K562 (cell line): ENCODE measurements around the gene RXRA. TPM values are rescaled to one million over a fixed set of nuclear protein-coding genes. Genes with fewer than 3 reads are reported as not detected.

Experiments used
- ATAC-seq: fragments of 200-7000 bp; cut with Tn5 transposase; 3 replicates; pipeline ENCODE4 v1.9.1; 2020; ENCODE audit warnings: moderate library complexity
- BruUV-seq: library from RNA; stranded (reverse); fragments of 400-500 nt; replicated peaks from 2 replicates; lab custom pipeline; 2021; lab: Mats Ljungman, UMichigan
- CTCF ChIA-PET: fragments of 300-600 bp; formaldehyde crosslinking; extraction: SDS; loops from one replicate; lab custom pipeline; 2021; ENCODE audit warnings: low intra/inter-chr PET ratio; lab: Yijun Ruan, JAX
- POLR2A ChIA-PET: fragments of 300-600, 350-650 bp; sonication (Branson Sonifier 250); formaldehyde crosslinking; extraction: SDS; loops from one replicate; lab custom pipeline; 2021; ENCODE audit warnings: antibody characterized with exemption, inconsistent platforms; lab: Yijun Ruan, JAX
- DNase-seq, 4 experiments: peaks; one replicate each; pipeline versions ENCODE4 v3.0.0 to v3.0.0-alpha.2; 2011 to 2018; ENCODE audit warnings: low spot score in 3 of 4, mixed read lengths in 3 of 4; ENCODE audit errors: extremely low read depth in 1 of 4
- FAIRE-seq: peaks from 2 replicates; lab custom pipeline; 2011; peaks lifted over from hg19 to GRCh38; lab: Jason Lieb, UNC
- H2AFZ ChIP-seq: 2 replicates; pipeline ENCODE4 v1.6.0; 2011; ENCODE audit warnings: low read depth, low read length, control low read depth, inconsistent platforms
- H3K27ac ChIP-seq: fragments of 200-600 bp; 3 replicates; pipeline ENCODE4 v1.8.0; 2011; ENCODE audit warnings: low read depth, mild to moderate bottlenecking, control low read depth, inconsistent platforms, low read length, moderate library complexity, mixed read lengths; ENCODE audit errors: extremely low read depth
- H3K27me3 ChIP-seq, 2 experiments: fragments of 300-600 bp in 1 of 2; 2 replicates in 1 of 2; 3 replicates in 1 of 2; pipeline versions ENCODE4 v1.6.0 to v1.8.0; 2011; ENCODE audit warnings: inconsistent platforms in 2 of 2, low read length in 2 of 2, mild to moderate bottlenecking in 1 of 2, mixed read lengths in 1 of 2, moderate library complexity in 1 of 2; ENCODE audit not compliant: control insufficient read depth in 2 of 2, insufficient read depth in 2 of 2
- H3K36me3 ChIP-seq: fragments of 300-600 bp; 3 replicates; pipeline ENCODE4 v1.8.0; 2011; ENCODE audit warnings: mild to moderate bottlenecking, low read length, inconsistent platforms; ENCODE audit not compliant: control insufficient read depth, insufficient read depth
- H3K4me1 ChIP-seq, 2 experiments: fragments of 200-600 bp in 1 of 2; replicated peaks in 1 of 2; 2 replicates in 1 of 2; 3 replicates in 1 of 2; pipeline versions ENCODE4 v1.5.1 to v1.8.0; 2011; ENCODE audit warnings: inconsistent platforms in 2 of 2, low read length in 2 of 2, mild to moderate bottlenecking in 1 of 2, mixed read lengths in 1 of 2, moderate library complexity in 1 of 2; ENCODE audit not compliant: control insufficient read depth in 2 of 2, insufficient read depth in 2 of 2
- H3K4me2 ChIP-seq: 2 replicates; pipeline ENCODE4 v1.6.1; 2011; ENCODE audit warnings: low read length, control low read depth, inconsistent platforms, mixed read lengths; ENCODE audit not compliant: insufficient read depth
- H3K4me3 ChIP-seq: fragments of 200-600 bp; sonication (generic), shearing (Covaris generic); 2 replicates; pipeline ENCODE4 v1.5.1; 2016; ENCODE audit warnings: control low read depth, inconsistent platforms
- H3K79me2 ChIP-seq: fragments of 200-600 bp; 3 replicates; pipeline ENCODE4 v1.8.0; 2011; ENCODE audit warnings: low read length, inconsistent platforms; ENCODE audit not compliant: control insufficient read depth, insufficient read depth
- H3K9ac ChIP-seq, 2 experiments: 2 replicates each; pipeline versions ENCODE4 v1.6.0 to v1.6.1; 2011; ENCODE audit warnings: low read depth in 2 of 2, low read length in 2 of 2, control low read depth in 1 of 2, inconsistent platforms in 1 of 2, mild to moderate bottlenecking in 1 of 2, mixed read lengths in 1 of 2; ENCODE audit not compliant: insufficient read depth in 1 of 2
- H3K9me1 ChIP-seq: one replicate; pipeline ENCODE4 v1.6.0; 2011; ENCODE audit warnings: inconsistent platforms, mild to moderate bottlenecking, low read length, moderate library complexity; ENCODE audit not compliant: control insufficient read depth, insufficient read depth
- H3K9me3 ChIP-seq: replicated peaks from 2 replicates; pipeline ENCODE4 v1.5.1; 2011; ENCODE audit warnings: low read depth, low read length, inconsistent platforms; ENCODE audit not compliant: control insufficient read depth, insufficient read depth
- H4K20me1 ChIP-seq: replicated peaks from 2 replicates; pipeline ENCODE4 v1.6.1; 2011; ENCODE audit warnings: low read length, inconsistent platforms, mixed read lengths; ENCODE audit not compliant: control insufficient read depth, insufficient read depth
- CBFA2T2 ChIP-seq: fragments of 450-650 bp; conservative IDR thresholded peaks from 2 replicates; pipeline ENCODE4 v1.6.1; 2017; ENCODE audit warnings: mild to moderate bottlenecking
- E2F3 ChIP-seq: fragments of 250-450 bp; sonication (Bioruptor Pico); IDR thresholded peaks from 2 replicates; pipeline ENCODE4 v1.4.0; 2020; ENCODE audit warnings: mild to moderate bottlenecking
- IRF2 ChIP-seq: sonication (generic); formaldehyde crosslinking; IDR thresholded peaks from 2 replicates; pipeline ENCODE4 v1.8.1; 2022; ENCODE audit warnings: mild to moderate bottlenecking, missing genetic modification reagents
- L3MBTL2 ChIP-seq: fragments of 450-650 bp; IDR thresholded peaks from 2 replicates; pipeline ENCODE4 v1.6.1; 2016; ENCODE audit warnings: mild to moderate bottlenecking, moderate library complexity
- MED1 ChIP-seq: sonication (generic); formaldehyde crosslinking; IDR thresholded peaks from 2 replicates; pipeline ENCODE4 v1.8.1; 2023; ENCODE audit warnings: missing genetic modification reagents, borderline replicate concordance
- NCOA4 ChIP-seq: fragments of 450-650 bp; IDR thresholded peaks from 2 replicates; pipeline ENCODE4 v1.6.1; 2018; ENCODE audit warnings: mild to moderate bottlenecking; ENCODE audit not compliant: partially characterized antibody
- TSC22D4 ChIP-seq: fragments of 450-650 bp; IDR thresholded peaks from 2 replicates; pipeline ENCODE4 v1.6.1; 2016; ENCODE audit warnings: missing genetic modification characterization, missing biosample characterization, control low read depth
- ZC3H4 ChIP-seq: sonication (generic); formaldehyde crosslinking; IDR thresholded peaks from 2 replicates; pipeline ENCODE4 v1.9.0; 2021; ENCODE audit warnings: missing genetic modification reagents, borderline replicate concordance
- ZFP1 ChIP-seq: fragments of 450-650 bp; formaldehyde crosslinking; IDR thresholded peaks from 2 replicates; pipeline ENCODE4 v1.4.0; 2020; ENCODE audit warnings: mild to moderate bottlenecking, mixed read lengths
- ZNF696 ChIP-seq: fragments of 250-450 bp; sonication (Bioruptor Pico); conservative IDR thresholded peaks from 2 replicates; pipeline ENCODE4 v1.4.0; 2020; ENCODE audit warnings: mild to moderate bottlenecking, moderate library complexity
- WGBS: fragments of 100-300 bp; shearing (Covaris generic); methylation state at CpG from one replicate; pipeline ENCODE4 v1.1.6; 2016; ENCODE audit warnings: low coverage, mixed read lengths; ENCODE audit not compliant: insufficient coverage; ENCODE audit errors: missing lambda C conversion rate; 5-methylcytosine and 5-hydroxymethylcytosine counted together
- in situ Hi-C: fragments of 300-500 bp; cut with MboI; formaldehyde crosslinking; loops from 4 replicates; pipeline ENCODE4 v1.15.0; 2018; ENCODE audit warnings: inconsistent platforms, mixed read lengths
- intact Hi-C: fragments of 100-400 bp; cut with micrococcal nuclease; formaldehyde crosslinking; loops from 2 replicates; pipeline ENCODE4 v1.14.2; 2022
- polyA plus RNA-seq, 8 experiments: library from polyadenylated mRNA; depleted of rRNA in 4 of 8; stranded (reverse) in 5 of 8; unstranded in 3 of 8; fragments of >200 nt; fragmentation: Nextera tagmentation in 2 of 8; fragmentation: Illumina TruSeq in 1 of 8; extraction: Ambion mirVana in 2 of 8; extraction: Trizol in 1 of 8; gene quantifications; 2 replicates each; pipeline versions ENCODE4 v1.2.1 to v1.2.3, GENCODE V29; 2011 to 2014; ENCODE audit warnings: inconsistent platforms in 1 of 8, missing spikeins in 1 of 8
- total RNA-seq, 7 experiments: library from RNA; depleted of rRNA in 6 of 7; stranded (reverse); fragments of >200 nt in 6 of 7; fragmentation: Illumina TruSeq in 2 of 7; extraction: Trizol in 2 of 7; gene quantifications; 2 replicates each; pipeline versions ENCODE4 v1.2.1 to v1.2.3, GENCODE V29; 2011 to 2021; ENCODE audit warnings: low replicate concordance in 1 of 7
- TF ChIP-seq, protein P1 (sequence below): fragments of 450-650 bp; IDR thresholded peaks from 2 replicates; pipeline ENCODE4 v1.6.1; 2017; ENCODE audit warnings: antibody characterized with exemption, mild to moderate bottlenecking
- TF ChIP-seq, protein P2 (sequence below): sonication (generic); formaldehyde crosslinking; IDR thresholded peaks from 2 replicates; pipeline ENCODE4 v1.9.0; 2022; ENCODE audit warnings: mild to moderate bottlenecking, missing genetic modification reagents
- TF ChIP-seq, protein P3 (sequence below): fragments of 450-650 bp; formaldehyde crosslinking; IDR thresholded peaks from 2 replicates; pipeline ENCODE4 v1.4.0; 2022; ENCODE audit warnings: missing genetic modification characterization
- TF ChIP-seq, protein P4 (sequence below): fragments of 450-650 bp; formaldehyde crosslinking; IDR thresholded peaks from 2 replicates; pipeline ENCODE4 v1.4.0; 2020; ENCODE audit warnings: mild to moderate bottlenecking, mixed read lengths

Gene RXRA
- total and polyA plus RNA-seq, 9 of the 15 experiments (the other 6 are each of a cell fraction or from before 2014, with no cell fraction given) = 0.35 to 23.6 (median 4.6) TPM

DNA sequence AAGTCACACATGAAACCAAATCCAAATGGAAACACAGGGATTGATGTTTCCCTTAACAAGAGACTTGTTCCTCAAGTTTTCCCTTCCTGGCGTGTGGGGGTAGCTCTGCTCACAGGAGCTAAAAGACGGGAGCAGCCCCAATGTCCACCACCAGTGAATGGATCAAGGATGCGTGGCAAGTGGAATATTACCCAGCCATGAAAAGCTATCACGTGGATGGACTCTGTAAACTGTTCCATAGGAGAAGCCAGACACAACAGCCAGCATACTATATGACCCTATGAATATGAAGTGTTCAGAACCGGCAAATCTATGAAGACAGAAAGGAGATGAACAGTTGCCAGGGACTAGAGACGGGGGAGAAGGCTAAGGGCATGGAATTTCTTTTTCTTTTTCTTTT is 28.3 kb upstream of the RXRA start (continued):
- no peak for TF ChIP-seq ZNF696 (CRISPR knock-in tag)
- TF ChIP-seq E2F3 = no peak

DNA sequence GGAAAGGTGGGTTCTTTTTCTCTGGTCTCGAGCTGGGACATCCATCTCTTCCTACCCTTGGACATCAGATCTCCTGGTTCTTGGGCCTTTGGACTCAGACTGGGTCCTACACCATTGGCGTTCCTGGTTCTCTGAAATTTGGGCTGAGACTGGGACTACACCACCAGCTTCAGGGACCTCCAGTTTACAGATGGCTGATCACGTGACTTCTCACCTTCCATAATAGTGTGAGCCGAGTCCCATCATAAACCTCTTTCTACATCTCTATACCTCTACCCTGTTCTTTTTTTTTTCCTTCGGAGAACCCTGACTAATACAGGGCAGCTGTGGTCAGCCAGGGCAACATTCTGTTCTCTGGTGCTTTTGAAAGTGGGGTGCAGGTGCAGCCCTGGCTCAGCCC is 27.2 kb upstream of the RXRA start:
- Histone ChIP-seq H3K36me3 (no peaks in the 10 kb centered on the region), H3K4me2 (no peak overlapping the region), H3K9ac (no peak overlapping the region), H3K27me3 (peaks cover 32 to 74% of the 10 kb centered on the region in 2 experiments), H2AFZ (no peak overlapping the region), H3K79me2 (no peaks in the 10 kb centered on the region), H4K20me1 (peaks cover 20% of the 10 kb centered on the region), H3K27ac (no peak overlapping the region), H3K4me3 (no peak overlapping the region), H3K9me3 (no peaks in the 10 kb centered on the region), H3K9me1 (no peaks in the 10 kb centered on the region), H3K4me1 (peaks cover 0 to 8% of the 10 kb centered on the region in 2 experiments; a peak in 1 of 5 replicates)
- ChIA-PET CTCF (no interaction called here), POLR2A (no interaction called here)
- FAIRE-seq (no peak), ATAC-seq (no peak), DNase-seq (no peak)
- BruUV-seq = no TSS peak
- intact Hi-C loops (no loop called here), in situ Hi-C loops (no loop called here)
- 2% methylated on average over 5 of the region's 5 CpGs for WGBS
- TF ChIP-seq, protein P1, sequence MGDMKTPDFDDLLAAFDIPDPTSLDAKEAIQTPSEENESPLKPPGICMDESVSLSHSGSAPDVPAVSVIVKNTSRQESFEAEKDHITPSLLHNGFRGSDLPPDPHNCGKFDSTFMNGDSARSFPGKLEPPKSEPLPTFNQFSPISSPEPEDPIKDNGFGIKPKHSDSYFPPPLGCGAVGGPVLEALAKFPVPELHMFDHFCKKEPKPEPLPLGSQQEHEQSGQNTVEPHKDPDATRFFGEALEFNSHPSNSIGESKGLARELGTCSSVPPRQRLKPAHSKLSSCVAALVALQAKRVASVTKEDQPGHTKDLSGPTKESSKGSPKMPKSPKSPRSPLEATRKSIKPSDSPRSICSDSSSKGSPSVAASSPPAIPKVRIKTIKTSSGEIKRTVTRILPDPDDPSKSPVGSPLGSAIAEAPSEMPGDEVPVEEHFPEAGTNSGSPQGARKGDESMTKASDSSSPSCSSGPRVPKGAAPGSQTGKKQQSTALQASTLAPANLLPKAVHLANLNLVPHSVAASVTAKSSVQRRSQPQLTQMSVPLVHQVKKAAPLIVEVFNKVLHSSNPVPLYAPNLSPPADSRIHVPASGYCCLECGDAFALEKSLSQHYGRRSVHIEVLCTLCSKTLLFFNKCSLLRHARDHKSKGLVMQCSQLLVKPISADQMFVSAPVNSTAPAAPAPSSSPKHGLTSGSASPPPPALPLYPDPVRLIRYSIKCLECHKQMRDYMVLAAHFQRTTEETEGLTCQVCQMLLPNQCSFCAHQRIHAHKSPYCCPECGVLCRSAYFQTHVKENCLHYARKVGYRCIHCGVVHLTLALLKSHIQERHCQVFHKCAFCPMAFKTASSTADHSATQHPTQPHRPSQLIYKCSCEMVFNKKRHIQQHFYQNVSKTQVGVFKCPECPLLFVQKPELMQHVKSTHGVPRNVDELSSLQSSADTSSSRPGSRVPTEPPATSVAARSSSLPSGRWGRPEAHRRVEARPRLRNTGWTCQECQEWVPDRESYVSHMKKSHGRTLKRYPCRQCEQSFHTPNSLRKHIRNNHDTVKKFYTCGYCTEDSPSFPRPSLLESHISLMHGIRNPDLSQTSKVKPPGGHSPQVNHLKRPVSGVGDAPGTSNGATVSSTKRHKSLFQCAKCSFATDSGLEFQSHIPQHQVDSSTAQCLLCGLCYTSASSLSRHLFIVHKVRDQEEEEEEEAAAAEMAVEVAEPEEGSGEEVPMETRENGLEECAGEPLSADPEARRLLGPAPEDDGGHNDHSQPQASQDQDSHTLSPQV = no peak
- peak; percentile 46 for TF ChIP-seq CBFA2T2
- TF ChIP-seq, protein P2, sequence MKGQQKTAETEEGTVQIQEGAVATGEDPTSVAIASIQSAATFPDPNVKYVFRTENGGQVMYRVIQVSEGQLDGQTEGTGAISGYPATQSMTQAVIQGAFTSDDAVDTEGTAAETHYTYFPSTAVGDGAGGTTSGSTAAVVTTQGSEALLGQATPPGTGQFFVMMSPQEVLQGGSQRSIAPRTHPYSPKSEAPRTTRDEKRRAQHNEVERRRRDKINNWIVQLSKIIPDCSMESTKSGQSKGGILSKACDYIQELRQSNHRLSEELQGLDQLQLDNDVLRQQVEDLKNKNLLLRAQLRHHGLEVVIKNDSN = peak; percentile 39; the same call in 1 of the 2 replicates
- no peak for TF ChIP-seq L3MBTL2
- no peak for TF ChIP-seq IRF2 (CRISPR knock-in tag)
- TF ChIP-seq NCOA4 = no peak
- TF ChIP-seq MED1 (CRISPR knock-in tag) = no peak
- TF ChIP-seq, protein P3, sequence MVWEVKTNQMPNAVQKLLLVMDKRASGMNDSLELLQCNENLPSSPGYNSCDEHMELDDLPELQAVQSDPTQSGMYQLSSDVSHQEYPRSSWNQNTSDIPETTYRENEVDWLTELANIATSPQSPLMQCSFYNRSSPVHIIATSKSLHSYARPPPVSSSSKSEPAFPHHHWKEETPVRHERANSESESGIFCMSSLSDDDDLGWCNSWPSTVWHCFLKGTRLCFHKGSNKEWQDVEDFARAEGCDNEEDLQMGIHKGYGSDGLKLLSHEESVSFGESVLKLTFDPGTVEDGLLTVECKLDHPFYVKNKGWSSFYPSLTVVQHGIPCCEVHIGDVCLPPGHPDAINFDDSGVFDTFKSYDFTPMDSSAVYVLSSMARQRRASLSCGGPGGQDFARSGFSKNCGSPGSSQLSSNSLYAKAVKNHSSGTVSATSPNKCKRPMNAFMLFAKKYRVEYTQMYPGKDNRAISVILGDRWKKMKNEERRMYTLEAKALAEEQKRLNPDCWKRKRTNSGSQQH (CRISPR knock-in tag) = no peak
- TF ChIP-seq ZC3H4 (CRISPR knock-in tag) = no peak
- TF ChIP-seq, protein P4, sequence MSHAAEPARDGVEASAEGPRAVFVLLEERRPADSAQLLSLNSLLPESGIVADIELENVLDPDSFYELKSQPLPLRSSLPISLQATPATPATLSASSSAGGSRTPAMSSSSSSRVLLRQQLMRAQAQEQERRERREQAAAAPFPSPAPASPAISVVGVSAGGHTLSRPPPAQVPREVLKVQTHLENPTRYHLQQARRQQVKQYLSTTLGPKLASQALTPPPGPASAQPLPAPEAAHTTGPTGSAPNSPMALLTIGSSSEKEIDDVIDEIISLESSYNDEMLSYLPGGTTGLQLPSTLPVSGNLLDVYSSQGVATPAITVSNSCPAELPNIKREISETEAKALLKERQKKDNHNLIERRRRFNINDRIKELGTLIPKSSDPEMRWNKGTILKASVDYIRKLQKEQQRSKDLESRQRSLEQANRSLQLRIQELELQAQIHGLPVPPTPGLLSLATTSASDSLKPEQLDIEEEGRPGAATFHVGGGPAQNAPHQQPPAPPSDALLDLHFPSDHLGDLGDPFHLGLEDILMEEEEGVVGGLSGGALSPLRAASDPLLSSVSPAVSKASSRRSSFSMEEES (CRISPR knock-in tag) = peak; percentile 90
- no peak for TF ChIP-seq TSC22D4
- TF ChIP-seq ZFP1 (CRISPR knock-in tag) = no peak
